ENCODE measurements around the gene LRRFIP1.

- TF ChIP-seq CTCF (IDR thresholded peaks at IDR 0.05; ENCODE audit: borderline replicate concordance, extremely low read depth, low read length, poor library complexity, severe bottlenecking) (no peak), EZH2 (IDR thresholded peaks at IDR 0.05; ENCODE audit: borderline replicate concordance, low read depth, low read length, severe bottlenecking) (no peak)
Observed at GRCh38 chr2:237700512-237701032, 73.2 kb downstream of the LRRFIP1 start.
